ENCODE data around the gene EMC9.

The EMC9 gene

GRCh38 chr14:24093901-24094840 is 47.2 kb downstream of the EMC9 start, which contains the start of gene PCK2:
Gene PCK2, plus strand, starts transcription at chr14:24094311. Its CDS starts 95 bp downstream, at chr14:24094406.
- no peaks in the 10 kb centered on the region for H3K9me3 ChIP-seq (ENCODE audit: control insufficient read depth, low read length)
- peak within 1 kb of the TSS; percentile 88 for H3K27ac ChIP-seq (ENCODE audit: low read depth, low read length, severe bottlenecking)
- WGBS, 2 experiments (ENCODE audit: insufficient coverage in 2 of 2) = 1% methylated on average over 59 to 61 of the region's 68 CpGs
- H3K36me3 ChIP-seq (ENCODE audit: control insufficient read depth, insufficient read depth, low read length) = peaks cover 22% of the 10 kb centered on the region
- H3K4me3 ChIP-seq (ENCODE audit: extremely low read depth, insufficient read depth, low read length, poor library complexity, severe bottlenecking) = peak within 1 kb of the TSS; percentile 72
- no peaks in the 10 kb centered on the region for H3K4me1 ChIP-seq (ENCODE audit: control insufficient read depth, insufficient read depth, low read length, poor library complexity, severe bottlenecking)

DNA sequence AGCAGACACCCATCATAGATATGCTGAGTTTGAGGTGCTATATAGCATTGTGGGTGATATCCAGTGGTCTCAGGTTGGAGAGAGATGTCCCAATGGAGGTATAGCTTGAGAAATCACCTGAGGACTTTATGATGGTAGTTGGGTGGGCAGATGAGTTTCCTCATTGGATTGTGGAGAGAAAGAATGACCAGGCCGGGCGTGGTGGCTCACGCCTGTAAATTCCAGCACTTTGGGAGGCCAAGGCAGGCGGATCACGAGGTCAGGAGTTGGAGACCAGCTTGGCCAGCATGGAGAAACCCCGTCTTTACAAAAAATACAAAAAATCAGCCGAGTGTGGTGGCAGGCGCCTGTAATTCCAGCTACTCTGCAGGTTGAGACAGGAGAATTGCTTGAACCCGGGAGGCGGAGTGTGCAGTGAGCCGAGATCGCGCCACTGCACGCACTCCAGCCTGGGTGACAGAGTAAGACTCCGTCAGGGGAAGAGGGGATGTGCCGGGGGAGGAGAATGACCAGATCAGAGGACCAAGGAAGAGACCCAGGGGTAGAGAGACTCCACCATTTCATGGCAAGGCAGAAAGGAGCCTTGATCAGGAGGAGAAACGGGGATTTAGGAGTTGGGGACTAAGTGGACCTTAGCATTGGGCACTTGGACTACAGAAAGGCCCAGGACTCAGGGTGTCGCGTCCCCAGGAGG is 48.0 kb downstream of the EMC9 start:
- 84 to 88% methylated on average over 18 to 19 of the region's 19 CpGs for WGBS, 2 experiments (ENCODE audit: insufficient coverage in 2 of 2)
- peak overlapping the region; percentile 72 for H3K4me3 ChIP-seq (ENCODE audit: extremely low read depth, insufficient read depth, low read length, poor library complexity, severe bottlenecking)
- H3K36me3 ChIP-seq (ENCODE audit: control insufficient read depth, insufficient read depth, low read length) = peaks cover 13% of the 10 kb centered on the region
- no peaks in the 10 kb centered on the region for H3K9me3 ChIP-seq (ENCODE audit: control insufficient read depth, low read length)
- H3K4me1 ChIP-seq (ENCODE audit: control insufficient read depth, insufficient read depth, low read length, poor library complexity, severe bottlenecking) = no peaks in the 10 kb centered on the region
- H3K27ac ChIP-seq (ENCODE audit: low read depth, low read length, severe bottlenecking) = peak overlapping the region; percentile 78

DNA sequence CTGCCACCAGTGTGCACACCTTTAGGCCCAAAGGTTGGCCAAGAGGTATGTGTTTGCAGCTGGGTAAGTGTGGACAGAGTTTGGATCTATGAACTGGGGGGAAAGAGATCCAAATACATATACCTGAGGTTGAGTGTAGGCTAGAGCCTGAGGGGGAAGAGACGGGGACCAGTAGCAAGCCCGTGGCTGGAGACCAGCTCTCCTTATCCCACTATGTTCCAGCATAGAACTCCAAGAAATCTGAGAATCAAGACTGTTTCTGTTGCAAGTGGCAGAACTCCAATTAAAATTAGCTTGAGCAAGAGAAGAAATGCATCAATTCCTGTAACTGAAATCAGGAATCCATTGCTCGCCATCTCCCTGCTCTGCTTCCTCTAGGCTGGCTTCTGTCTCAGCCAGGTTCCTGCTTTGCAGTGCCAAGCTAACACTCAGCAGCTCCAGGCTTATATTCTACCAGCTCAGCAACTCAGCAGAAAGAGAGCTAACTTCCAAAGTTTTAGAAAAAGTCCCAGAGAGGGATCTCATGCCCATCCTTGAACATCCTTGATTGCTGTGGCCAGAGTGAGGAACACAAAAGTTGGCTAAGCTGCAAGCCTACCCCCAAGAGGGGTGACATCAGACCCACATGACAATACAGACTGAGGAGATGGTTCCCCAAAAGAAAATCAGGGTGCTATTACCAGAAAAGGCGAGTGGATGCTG is 48.7 kb downstream of the EMC9 start:
- Histone ChIP-seq H3K4me3 (ENCODE audit: extremely low read depth, insufficient read depth, low read length, poor library complexity, severe bottlenecking) (no peak overlapping the region), H3K9me3 (ENCODE audit: control insufficient read depth, low read length) (no peaks in the 10 kb centered on the region), H3K36me3 (ENCODE audit: control insufficient read depth, insufficient read depth, low read length) (peaks cover 6% of the 10 kb centered on the region), H3K27ac (ENCODE audit: low read depth, low read length, severe bottlenecking) (no peak overlapping the region), H3K4me1 (ENCODE audit: control insufficient read depth, insufficient read depth, low read length, poor library complexity, severe bottlenecking) (no peaks in the 10 kb centered on the region)
- WGBS, 2 experiments (ENCODE audit: insufficient coverage in 2 of 2) = 90 to 100% methylated on average over 3 to 4 of the region's 4 CpGs

- H3K9me3 ChIP-seq (ENCODE audit: control insufficient read depth, low read length) = no peaks in the 10 kb centered on the region
- H3K4me1 ChIP-seq (ENCODE audit: control insufficient read depth, insufficient read depth, low read length, poor library complexity, severe bottlenecking) = no peaks in the 10 kb centered on the region
- no peak overlapping the region for H3K4me3 ChIP-seq (ENCODE audit: extremely low read depth, insufficient read depth, low read length, poor library complexity, severe bottlenecking)
- H3K36me3 ChIP-seq (ENCODE audit: control insufficient read depth, insufficient read depth, low read length) = peaks cover 6% of the 10 kb centered on the region
- H3K27ac ChIP-seq (ENCODE audit: low read depth, low read length, severe bottlenecking) = no peak overlapping the region
Observed at GRCh38 chr14:24092110-24092504, 49.3 kb downstream of the EMC9 start.

- 95 to 97% methylated on average over 3 to 5 of the region's 6 CpGs for WGBS, 2 experiments (ENCODE audit: insufficient coverage in 2 of 2)
- no peak overlapping the region for H3K27ac ChIP-seq (ENCODE audit: low read depth, low read length, severe bottlenecking)
- no peak overlapping the region for H3K4me3 ChIP-seq (ENCODE audit: extremely low read depth, insufficient read depth, low read length, poor library complexity, severe bottlenecking)
- no peaks in the 10 kb centered on the region for H3K4me1 ChIP-seq (ENCODE audit: control insufficient read depth, insufficient read depth, low read length, poor library complexity, severe bottlenecking)
- H3K9me3 ChIP-seq (ENCODE audit: control insufficient read depth, low read length) = no peaks in the 10 kb centered on the region
- H3K36me3 ChIP-seq (ENCODE audit: control insufficient read depth, insufficient read depth, low read length) = no peaks in the 10 kb centered on the region
Observed at GRCh38 chr14:24089890-24090289, 51.5 kb downstream of the EMC9 start.

All from mesodermal cell (in vitro differentiated cells).